ENCODE data around the gene CDC42BPB. TPM values are rescaled to one million over a fixed set of nuclear protein-coding genes. Genes with fewer than 3 reads are reported as not detected.

CDC42BPB gene
- total and polyA plus RNA-seq, 12 donors, result 41.1 to 108 (median 77.4) TPM

DNA sequence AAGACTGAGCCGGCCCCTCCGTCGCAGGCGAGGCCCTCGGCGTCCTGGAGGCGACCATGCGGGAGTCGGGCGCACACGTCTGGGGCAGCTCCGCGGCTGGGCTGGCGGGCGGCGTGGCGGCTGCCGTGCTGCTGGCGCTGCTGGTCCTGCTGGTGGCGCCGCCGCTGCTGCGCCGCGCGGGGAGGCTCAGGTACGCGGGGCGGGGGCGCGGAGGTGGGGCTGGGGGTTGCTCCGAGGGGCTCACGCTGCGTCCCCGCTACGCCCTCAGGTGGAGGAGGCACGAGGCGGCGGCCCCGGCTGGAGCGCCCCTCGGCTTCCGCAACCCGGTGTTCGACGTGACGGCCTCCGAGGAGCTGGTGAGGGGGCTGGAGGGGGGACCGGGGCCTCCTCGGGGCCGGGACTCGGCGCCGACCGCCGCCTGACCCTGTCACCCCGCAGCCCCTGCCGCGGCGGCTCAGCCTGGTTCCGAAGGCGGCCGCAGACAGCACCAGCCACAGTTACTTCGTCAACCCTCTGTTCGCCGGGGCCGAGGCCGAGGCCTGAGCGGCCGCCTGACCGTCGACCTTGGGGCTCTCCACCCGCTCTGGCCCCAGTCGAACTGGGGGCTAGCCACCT, 127.1 kb downstream of the CDC42BPB start:
- TF ChIP-seq POLR2A (IDR thresholded peaks at IDR 0.05), result no peak
- TF ChIP-seq, protein P1, sequence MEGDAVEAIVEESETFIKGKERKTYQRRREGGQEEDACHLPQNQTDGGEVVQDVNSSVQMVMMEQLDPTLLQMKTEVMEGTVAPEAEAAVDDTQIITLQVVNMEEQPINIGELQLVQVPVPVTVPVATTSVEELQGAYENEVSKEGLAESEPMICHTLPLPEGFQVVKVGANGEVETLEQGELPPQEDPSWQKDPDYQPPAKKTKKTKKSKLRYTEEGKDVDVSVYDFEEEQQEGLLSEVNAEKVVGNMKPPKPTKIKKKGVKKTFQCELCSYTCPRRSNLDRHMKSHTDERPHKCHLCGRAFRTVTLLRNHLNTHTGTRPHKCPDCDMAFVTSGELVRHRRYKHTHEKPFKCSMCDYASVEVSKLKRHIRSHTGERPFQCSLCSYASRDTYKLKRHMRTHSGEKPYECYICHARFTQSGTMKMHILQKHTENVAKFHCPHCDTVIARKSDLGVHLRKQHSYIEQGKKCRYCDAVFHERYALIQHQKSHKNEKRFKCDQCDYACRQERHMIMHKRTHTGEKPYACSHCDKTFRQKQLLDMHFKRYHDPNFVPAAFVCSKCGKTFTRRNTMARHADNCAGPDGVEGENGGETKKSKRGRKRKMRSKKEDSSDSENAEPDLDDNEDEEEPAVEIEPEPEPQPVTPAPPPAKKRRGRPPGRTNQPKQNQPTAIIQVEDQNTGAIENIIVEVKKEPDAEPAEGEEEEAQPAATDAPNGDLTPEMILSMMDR (IDR thresholded peaks at IDR 0.05), result no peak
- Histone ChIP-seq H3K4me3 (peak overlapping the region in 1 of 4 donors; percentile 46), H3K27me3 (peaks cover 22% of the 10 kb centered on the region), H3K36me3 (replicated peaks in 1 of 2) (peaks cover 0 to 12% of the 10 kb centered on the region in 2 donors), H3K27ac (no peak overlapping the region), H3K4me1 (replicated peaks in 1 of 2) (peaks cover 22 to 28% of the 10 kb centered on the region in 2 donors), H3K9me3 (replicated peaks in 1 of 3) (no peaks in the 10 kb centered on the region)
- intact Hi-C loops (cut with DNase I), result no loop called here
- 0 to 6% (median 4%) methylated on average over 1 to 74 of the region's 74 CpGs for WGBS, 4 donors
- DNase-seq, result peak in 2 of 7 donors; percentile 26

DNA sequence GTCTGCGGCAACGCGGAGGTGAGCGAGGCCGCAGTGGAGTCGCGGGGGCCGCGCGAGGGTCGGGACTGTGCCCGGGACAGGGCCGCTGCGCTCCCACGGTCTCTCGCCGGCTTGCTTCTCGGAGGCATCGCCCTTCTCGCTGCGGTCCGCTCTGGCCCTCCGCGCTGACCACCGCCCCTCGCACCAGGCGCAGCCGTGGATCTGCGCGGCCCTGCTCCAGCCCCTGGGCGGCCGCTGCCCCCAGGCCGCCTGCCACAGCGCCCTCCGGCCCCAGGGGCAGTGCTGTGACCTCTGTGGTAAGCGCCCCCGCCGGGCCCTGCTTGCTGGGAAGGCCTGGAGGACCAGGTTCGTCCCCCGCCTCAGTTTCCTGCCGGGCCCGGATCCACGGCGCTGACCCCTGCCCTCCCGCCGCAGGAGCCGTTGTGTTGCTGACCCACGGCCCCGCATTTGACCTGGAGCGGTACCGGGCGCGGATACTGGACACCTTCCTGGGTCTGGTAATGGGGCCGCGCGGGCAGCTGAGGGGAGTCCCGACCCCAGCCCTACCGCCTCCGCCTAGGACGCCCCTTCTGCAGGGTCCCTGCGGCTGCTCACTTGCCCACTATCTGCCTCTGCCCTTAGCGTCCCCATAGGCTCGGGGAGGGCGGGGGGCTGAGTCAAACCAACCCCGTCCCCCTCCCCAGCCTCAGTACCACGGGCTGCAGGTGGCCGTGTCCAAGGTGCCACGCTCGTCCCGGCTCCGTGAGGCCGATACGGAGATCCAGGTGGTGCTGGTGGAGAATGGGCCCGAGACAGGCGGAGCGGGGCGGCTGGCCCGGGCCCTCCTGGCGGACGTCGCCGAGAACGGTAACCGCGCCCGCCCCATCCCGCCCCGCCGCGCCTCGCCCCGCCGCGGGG, 127.9 kb downstream of the CDC42BPB start:
- TF ChIP-seq POLR2A (IDR thresholded peaks at IDR 0.05), result no peak
- TF ChIP-seq, protein P1 (IDR thresholded peaks at IDR 0.05), result no peak
- Histone ChIP-seq H3K4me1 (replicated peaks in 1 of 2) (peaks cover 22 to 28% of the 10 kb centered on the region in 2 donors), H3K36me3 (replicated peaks in 1 of 2) (peaks cover 0 to 12% of the 10 kb centered on the region in 2 donors), H3K27me3 (peaks cover 23% of the 10 kb centered on the region), H3K4me3 (peak overlapping the region in 1 of 4 donors; percentile 46), H3K9me3 (replicated peaks in 1 of 3) (no peaks in the 10 kb centered on the region), H3K27ac (no peak overlapping the region)
- DNase-seq, result no peak
- WGBS, 4 donors, result 3 to 5% (median 4%) methylated on average over 18 to 94 of the region's 94 CpGs; no CpG with 5 or more reads in 1 of the 4 donors
- intact Hi-C loops (cut with DNase I), result no loop called here

DNA sequence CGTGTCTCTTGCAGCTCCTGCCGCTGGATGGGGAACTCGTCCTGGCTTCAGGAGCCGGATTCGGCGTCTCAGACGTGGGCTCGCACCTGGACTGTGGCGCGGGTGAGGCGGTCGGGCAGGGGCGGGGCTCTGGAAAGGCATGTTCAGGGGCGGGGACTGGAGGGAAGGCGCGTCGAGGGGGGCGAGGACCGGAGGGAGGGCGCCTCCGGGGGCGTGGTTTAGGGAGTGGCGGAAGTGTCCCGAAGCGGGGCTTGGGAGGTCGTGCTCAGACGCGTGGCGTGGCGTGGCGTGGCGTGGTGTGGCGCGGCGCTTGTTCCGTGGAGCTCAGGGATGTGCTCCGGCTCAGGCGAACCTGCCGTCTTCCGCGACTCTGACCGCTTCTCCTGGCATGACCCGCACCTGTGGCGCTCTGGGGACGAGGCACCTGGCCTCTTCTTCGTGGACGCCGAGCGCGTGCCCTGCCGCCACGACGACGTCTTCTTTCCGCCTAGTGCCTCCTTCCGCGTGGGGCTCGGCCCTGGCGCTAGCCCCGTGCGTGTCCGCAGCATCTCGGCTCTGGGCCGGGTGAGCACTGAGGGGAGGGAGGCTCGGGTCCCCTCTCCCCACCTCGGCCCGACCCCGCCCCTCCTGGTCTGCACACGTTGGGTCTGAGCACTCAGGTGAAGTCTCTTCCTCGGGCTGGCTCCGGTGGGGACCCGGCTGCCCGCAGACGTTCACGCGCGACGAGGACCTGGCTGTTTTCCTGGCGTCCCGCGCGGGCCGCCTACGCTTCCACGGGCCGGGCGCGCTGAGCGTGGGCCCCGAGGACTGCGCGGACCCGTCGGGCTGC, 128.7 kb downstream of the CDC42BPB start:
- Histone ChIP-seq H3K36me3 (replicated peaks in 1 of 2) (peaks cover 0 to 9% of the 10 kb centered on the region in 2 donors), H3K9me3 (replicated peaks in 1 of 3) (no peaks in the 10 kb centered on the region), H3K27ac (no peak overlapping the region), H3K4me3 (peak overlapping the region in 1 of 4 donors; percentile 46), H3K27me3 (peaks cover 25% of the 10 kb centered on the region), H3K4me1 (replicated peaks in 1 of 2) (peaks cover 22 to 28% of the 10 kb centered on the region in 2 donors)
- 1 to 4% (median 3%) methylated on average over 23 to 94 of the region's 94 CpGs for WGBS, 4 donors
- TF ChIP-seq, protein P1 (IDR thresholded peaks at IDR 0.05), result no peak
- no peak for TF ChIP-seq POLR2A (IDR thresholded peaks at IDR 0.05)
- peak in 4 of 7 donors; percentile 48 to 62 (median 53) for DNase-seq
- intact Hi-C loops (cut with DNase I), result no loop called here
